ENCODE results near the gene FGF12.

FGF12 gene

GRCh38 chr3:192620275-192620674 lies 107.1 kb downstream of the FGF12 start:
- Histone ChIP-seq H3K4me1 (ENCODE audit: insufficient read depth, low read length, severe bottlenecking) (no peaks in the 10 kb centered on the region), H3K4me2 (ENCODE audit: low read length) (no peak overlapping the region), H3K9me2 (ENCODE audit: low read depth, low read length) (no peaks in the 10 kb centered on the region), H2AFZ (ENCODE audit: low read length) (no peak overlapping the region), H3F3A (ENCODE audit: insufficient read depth, low read length) (no peaks in the 10 kb centered on the region), H3K4me3 (ENCODE audit: low read depth, low read length, poor library complexity, severe bottlenecking) (no peak overlapping the region), H3K36me3 (ENCODE audit: insufficient read depth, low read length) (no peaks in the 10 kb centered on the region), H3K27ac (ENCODE audit: low read depth, low read length, poor library complexity, severe bottlenecking) (no peak overlapping the region), H3K9me3 (ENCODE audit: low read length) (no peaks in the 10 kb centered on the region), H3K9ac (ENCODE audit: low read length) (no peak overlapping the region), H3K79me2 (ENCODE audit: insufficient read depth, low read length) (no peaks in the 10 kb centered on the region), H3K27me3 (ENCODE audit: insufficient read depth, low read length) (no peaks in the 10 kb centered on the region), H4K20me1 (ENCODE audit: insufficient read depth, low read length) (no peaks in the 10 kb centered on the region)
- TF ChIP-seq EZH2 (IDR thresholded peaks at IDR 0.05; ENCODE audit: borderline replicate concordance, low read length) (no peak), CTCF (IDR thresholded peaks at IDR 0.05; ENCODE audit: low read length) (no peak)

GRCh38 chr3:192611411-192611810 lies 115.9 kb downstream of the FGF12 start:
- H4K20me1 ChIP-seq (ENCODE audit: insufficient read depth, low read length): no peaks in the 10 kb centered on the region
- no peak overlapping the region for H2AFZ ChIP-seq (ENCODE audit: low read length)
- H3K36me3 ChIP-seq (ENCODE audit: insufficient read depth, low read length): no peaks in the 10 kb centered on the region
- H3K9ac ChIP-seq (ENCODE audit: low read length): no peak overlapping the region
- no peak overlapping the region for H3K4me3 ChIP-seq (ENCODE audit: low read depth, low read length, poor library complexity, severe bottlenecking)
- H3K79me2 ChIP-seq (ENCODE audit: insufficient read depth, low read length): no peaks in the 10 kb centered on the region
- H3K4me1 ChIP-seq (ENCODE audit: insufficient read depth, low read length, severe bottlenecking): no peaks in the 10 kb centered on the region
- no peaks in the 10 kb centered on the region for H3F3A ChIP-seq (ENCODE audit: insufficient read depth, low read length)
- H3K27ac ChIP-seq (ENCODE audit: low read depth, low read length, poor library complexity, severe bottlenecking): no peak overlapping the region
- H3K4me2 ChIP-seq (ENCODE audit: low read length): no peak overlapping the region
- no peaks in the 10 kb centered on the region for H3K9me2 ChIP-seq (ENCODE audit: low read depth, low read length)
- H3K9me3 ChIP-seq (ENCODE audit: low read length): no peaks in the 10 kb centered on the region
- no peaks in the 10 kb centered on the region for H3K27me3 ChIP-seq (ENCODE audit: insufficient read depth, low read length)
- no peak for TF ChIP-seq CTCF (IDR thresholded peaks at IDR 0.05; ENCODE audit: low read length)
- TF ChIP-seq EZH2 (IDR thresholded peaks at IDR 0.05; ENCODE audit: borderline replicate concordance, low read length): no peak

- Histone ChIP-seq H3K27ac (ENCODE audit: low read depth, low read length, poor library complexity, severe bottlenecking) (no peak overlapping the region), H3K9me3 (ENCODE audit: low read length) (no peaks in the 10 kb centered on the region), H3K9ac (ENCODE audit: low read length) (no peak overlapping the region), H4K20me1 (ENCODE audit: insufficient read depth, low read length) (no peaks in the 10 kb centered on the region), H3K36me3 (ENCODE audit: insufficient read depth, low read length) (no peaks in the 10 kb centered on the region), H3F3A (ENCODE audit: insufficient read depth, low read length) (no peaks in the 10 kb centered on the region), H3K27me3 (ENCODE audit: insufficient read depth, low read length) (no peaks in the 10 kb centered on the region), H3K4me2 (ENCODE audit: low read length) (no peak overlapping the region), H3K4me3 (ENCODE audit: low read depth, low read length, poor library complexity, severe bottlenecking) (no peak overlapping the region), H2AFZ (ENCODE audit: low read length) (no peak overlapping the region), H3K79me2 (ENCODE audit: insufficient read depth, low read length) (no peaks in the 10 kb centered on the region), H3K9me2 (ENCODE audit: low read depth, low read length) (no peaks in the 10 kb centered on the region), H3K4me1 (ENCODE audit: insufficient read depth, low read length, severe bottlenecking) (no peaks in the 10 kb centered on the region)
- TF ChIP-seq EZH2 (IDR thresholded peaks at IDR 0.05; ENCODE audit: borderline replicate concordance, low read length) (no peak), CTCF (IDR thresholded peaks at IDR 0.05; ENCODE audit: low read length) (no peak)
Measured at GRCh38 chr3:192608726-192609600, 118.4 kb downstream of the FGF12 start.
